GM21576 (cell line): Measurements from ENCODE around the gene DENND10.
"Not testable (repeated sequence)": the region's sequence is repeated elsewhere in the genome, so short reads cannot be mapped to it uniquely, and the experiment has no call there.

Source experiments
- ATAC-seq: cut with Tn5 transposase; IDR thresholded peaks from one replicate; pipeline ENCODE4 v1.9.1; 2021; ENCODE audit warnings: mild to moderate bottlenecking, moderate library complexity; ENCODE audit not compliant: unreplicated experiment

The DENND10 gene

GRCh38 chr10:119165171-119166117 lies 61.5 kb downstream of the DENND10 start, which contains the start of gene SFXN4:
Gene SFXN4, minus strand, starts transcription at chr10:119165714. Its CDS starts 67 bp downstream, at chr10:119165647.
- ATAC-seq = peak; percentile 84

- no peak for ATAC-seq
These were observed 62.2 kb downstream of the DENND10 start for GRCh38 chr10:119166118-119166500.

GRCh38 chr10:119166564-119166963 lies 62.7 kb downstream of the DENND10 start:
- ATAC-seq = no peak

GRCh38 chr10:119167041-119167440 lies 63.1 kb downstream of the DENND10 start:
- ATAC-seq = no peak

- no peak for ATAC-seq
These were observed 70.2 kb downstream of the DENND10 start for GRCh38 chr10:119174109-119174508.

GRCh38 chr10:119176166-119176565 lies 72.3 kb downstream of the DENND10 start:
- ATAC-seq = no peak

- peak; percentile 14 for ATAC-seq
These were observed 73.9 kb downstream of the DENND10 start for GRCh38 chr10:119177708-119178371.

GRCh38 chr10:119178372-119179119 lies 74.6 kb downstream of the DENND10 start, which contains the start of gene PRDX3:
Gene PRDX3, minus strand, starts transcription at chr10:119178812. Its CDS starts 22 bp downstream, at chr10:119178790.
- peak; percentile 88 for ATAC-seq

GRCh38 chr10:119180850-119181400 lies 77.0 kb downstream of the DENND10 start:
- ATAC-seq = not testable (repeated sequence)

GRCh38 chr10:119183664-119184412 lies 79.9 kb downstream of the DENND10 start:
- no peak for ATAC-seq
